Stomach (tissue), 4 donors: ENCODE results near the gene SPR.

ENCODE experiments used
- EP300 ChIP-seq: sonication (generic); formaldehyde crosslinking; IDR thresholded peaks from one replicate; pipeline ENCODE4 v1.6.1; 2017; ENCODE audit warnings: antibody characterized with exemption
- POLR2A ChIP-seq, 4 donors: fragments of 450-650 bp; IDR thresholded peaks; one replicate each; pipeline ENCODE4 v1.6.1; 2016; ENCODE audit warnings: antibody characterized with exemption in 4 of 4, control low read depth in 2 of 4, mild to moderate bottlenecking in 1 of 4, moderate library complexity in 1 of 4
- POLR2AphosphoS5 ChIP-seq, 3 donors: sonication (generic); formaldehyde crosslinking; IDR thresholded peaks; one replicate each; pipeline ENCODE4 v1.6.1; 2016; ENCODE audit warnings: antibody characterized with exemption in 3 of 3
- TF ChIP-seq, protein P1 (sequence below), 7 experiments: fragments of 450-650 bp in 4 of 7; fragments of 200-600 bp in 3 of 7; sonication (generic) in 3 of 7; IDR thresholded peaks; one replicate each; pipeline ENCODE4 v1.5.1; 2016 to 2019; ENCODE audit warnings: antibody characterized with exemption in 7 of 7, control low read depth in 2 of 7, mild to moderate bottlenecking in 1 of 7

DNA sequence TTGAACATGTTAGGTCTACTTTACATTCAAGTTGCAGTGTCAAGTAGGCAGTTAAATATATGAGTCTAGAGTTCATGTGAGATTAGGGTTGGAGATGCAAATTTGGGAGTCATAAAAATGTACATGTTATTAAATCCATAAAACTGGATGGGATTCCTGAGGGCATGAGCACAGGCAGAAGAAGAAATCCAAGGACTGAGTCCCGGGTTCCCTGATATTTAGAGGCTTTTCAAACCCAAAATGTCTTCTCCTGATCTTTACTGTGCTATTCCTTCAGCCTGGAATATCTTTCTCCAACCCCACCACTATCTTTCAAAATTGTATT is 38.1 kb upstream of the SPR start:
- TF ChIP-seq EP300 (no peak), POLR2AphosphoS5 (IDR thresholded peaks at IDR 0.05) (no peak), POLR2A (IDR thresholded peaks at IDR 0.05) (no peak)
- TF ChIP-seq, protein P1, sequence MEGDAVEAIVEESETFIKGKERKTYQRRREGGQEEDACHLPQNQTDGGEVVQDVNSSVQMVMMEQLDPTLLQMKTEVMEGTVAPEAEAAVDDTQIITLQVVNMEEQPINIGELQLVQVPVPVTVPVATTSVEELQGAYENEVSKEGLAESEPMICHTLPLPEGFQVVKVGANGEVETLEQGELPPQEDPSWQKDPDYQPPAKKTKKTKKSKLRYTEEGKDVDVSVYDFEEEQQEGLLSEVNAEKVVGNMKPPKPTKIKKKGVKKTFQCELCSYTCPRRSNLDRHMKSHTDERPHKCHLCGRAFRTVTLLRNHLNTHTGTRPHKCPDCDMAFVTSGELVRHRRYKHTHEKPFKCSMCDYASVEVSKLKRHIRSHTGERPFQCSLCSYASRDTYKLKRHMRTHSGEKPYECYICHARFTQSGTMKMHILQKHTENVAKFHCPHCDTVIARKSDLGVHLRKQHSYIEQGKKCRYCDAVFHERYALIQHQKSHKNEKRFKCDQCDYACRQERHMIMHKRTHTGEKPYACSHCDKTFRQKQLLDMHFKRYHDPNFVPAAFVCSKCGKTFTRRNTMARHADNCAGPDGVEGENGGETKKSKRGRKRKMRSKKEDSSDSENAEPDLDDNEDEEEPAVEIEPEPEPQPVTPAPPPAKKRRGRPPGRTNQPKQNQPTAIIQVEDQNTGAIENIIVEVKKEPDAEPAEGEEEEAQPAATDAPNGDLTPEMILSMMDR (IDR thresholded peaks at IDR 0.05) = no peak
